Smooth muscle cell (in vitro differentiated cells): ENCODE results near the gene PLEKHB1. TPM values are rescaled to one million over a fixed set of nuclear protein-coding genes. Genes with fewer than 3 reads are reported as not detected.

ENCODE experiments used
- DNase-seq: peaks from one replicate; lab custom pipeline; 2025; ENCODE audit not compliant: unreplicated experiment; lab: John Stamatoyannopoulos, UW
- H2AFZ ChIP-seq: fragments of 200-600 bp; sonication (generic); 2 replicates; pipeline ENCODE4 v1.6.0; 2016; ENCODE audit warnings: antibody characterized with exemption, low read depth, mild to moderate bottlenecking
- H3F3A ChIP-seq: fragments of 200-600 bp; sonication (generic); 2 replicates; pipeline ENCODE4 v1.6.0; 2017; ENCODE audit warnings: antibody characterized with exemption, low read depth
- H3K27ac ChIP-seq: fragments of 200-600 bp; sonication (generic); 2 replicates; pipeline ENCODE4 v1.5.1; 2016; ENCODE audit warnings: low read depth, mild to moderate bottlenecking
- H3K27me3 ChIP-seq: fragments of 200-600 bp; sonication (generic); 2 replicates; pipeline ENCODE4 v1.6.1; 2016; ENCODE audit warnings: low read depth, mild to moderate bottlenecking
- H3K36me3 ChIP-seq: fragments of 200-600 bp; sonication (generic); 2 replicates; pipeline ENCODE4 v1.5.1; 2016; ENCODE audit warnings: low read depth
- H3K4me1 ChIP-seq: fragments of 200-600 bp; sonication (generic); 2 replicates; pipeline ENCODE4 v1.5.1; 2016; ENCODE audit warnings: low read depth
- H3K4me2 ChIP-seq: fragments of 200-600 bp; sonication (generic); 2 replicates; pipeline ENCODE4 v1.6.0; 2016; ENCODE audit warnings: mild to moderate bottlenecking
- H3K4me3 ChIP-seq: fragments of 200-600 bp; sonication (generic); 2 replicates; pipeline ENCODE4 v1.5.1; 2016; ENCODE audit warnings: mild to moderate bottlenecking
- H3K79me2 ChIP-seq: fragments of 200-600 bp; sonication (generic); 2 replicates; pipeline ENCODE4 v1.6.0; 2016; ENCODE audit warnings: low read depth, mild to moderate bottlenecking
- H3K9ac ChIP-seq: fragments of 200-600 bp; sonication (generic); 2 replicates; pipeline ENCODE4 v1.6.0; 2016; ENCODE audit warnings: low read depth
- H3K9me3 ChIP-seq: fragments of 200-600 bp; sonication (generic); replicated peaks from 2 replicates; pipeline ENCODE4 v1.5.1; 2016; ENCODE audit warnings: low read depth
- H4K20me1 ChIP-seq: fragments of 200-600 bp; sonication (generic); 2 replicates; pipeline ENCODE4 v1.6.0; 2016; ENCODE audit warnings: low read depth
- WGBS: methylation state at CpG from one replicate; pipeline ENCODE4 v1.1.7; 2016; ENCODE audit warnings: low lambda C conversion rate; 5-methylcytosine and 5-hydroxymethylcytosine counted together
- polyA plus RNA-seq: library from polyadenylated mRNA; unstranded; fragments of >200 nt; fragmentation: Nextera tagmentation; extraction: Ambion mirVana; gene quantifications from 2 replicates; pipeline ENCODE4 v1.2.1, GENCODE V29; 2016
- total RNA-seq: library from RNA; depleted of rRNA; stranded (reverse); fragments of >200 nt; gene quantifications from 2 replicates; pipeline ENCODE4 v1.2.3, GENCODE V29; 2014
- TF ChIP-seq, protein P1 (sequence below): fragments of 200-600 bp; sonication (generic); IDR thresholded peaks from 2 replicates; pipeline ENCODE4 v1.5.1; 2017; ENCODE audit warnings: borderline replicate concordance, mild to moderate bottlenecking, antibody characterized with exemption; ENCODE audit not compliant: insufficient read depth, poor library complexity, severe bottlenecking

PLEKHB1 gene
- total and polyA plus RNA-seq, 2 experiments from 2014 or later = 0.22 to 2.5 TPM

- no peak overlapping the region for H3K4me2 ChIP-seq
- H2AFZ ChIP-seq = no peak overlapping the region
- no peak overlapping the region for H3K4me3 ChIP-seq
- H3K9me3 ChIP-seq = no peaks in the 10 kb centered on the region
- DNase-seq = no peak
- no peaks in the 10 kb centered on the region for H3K36me3 ChIP-seq
- H3K27ac ChIP-seq = no peak overlapping the region
- H3K9ac ChIP-seq = no peak overlapping the region
- peaks cover 10% of the 10 kb centered on the region for H3K4me1 ChIP-seq
- H4K20me1 ChIP-seq = no peaks in the 10 kb centered on the region
- no peaks in the 10 kb centered on the region for H3F3A ChIP-seq
- H3K79me2 ChIP-seq = no peaks in the 10 kb centered on the region
- TF ChIP-seq, protein P1, sequence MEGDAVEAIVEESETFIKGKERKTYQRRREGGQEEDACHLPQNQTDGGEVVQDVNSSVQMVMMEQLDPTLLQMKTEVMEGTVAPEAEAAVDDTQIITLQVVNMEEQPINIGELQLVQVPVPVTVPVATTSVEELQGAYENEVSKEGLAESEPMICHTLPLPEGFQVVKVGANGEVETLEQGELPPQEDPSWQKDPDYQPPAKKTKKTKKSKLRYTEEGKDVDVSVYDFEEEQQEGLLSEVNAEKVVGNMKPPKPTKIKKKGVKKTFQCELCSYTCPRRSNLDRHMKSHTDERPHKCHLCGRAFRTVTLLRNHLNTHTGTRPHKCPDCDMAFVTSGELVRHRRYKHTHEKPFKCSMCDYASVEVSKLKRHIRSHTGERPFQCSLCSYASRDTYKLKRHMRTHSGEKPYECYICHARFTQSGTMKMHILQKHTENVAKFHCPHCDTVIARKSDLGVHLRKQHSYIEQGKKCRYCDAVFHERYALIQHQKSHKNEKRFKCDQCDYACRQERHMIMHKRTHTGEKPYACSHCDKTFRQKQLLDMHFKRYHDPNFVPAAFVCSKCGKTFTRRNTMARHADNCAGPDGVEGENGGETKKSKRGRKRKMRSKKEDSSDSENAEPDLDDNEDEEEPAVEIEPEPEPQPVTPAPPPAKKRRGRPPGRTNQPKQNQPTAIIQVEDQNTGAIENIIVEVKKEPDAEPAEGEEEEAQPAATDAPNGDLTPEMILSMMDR = no peak
- H3K27me3 ChIP-seq = no peaks in the 10 kb centered on the region
- WGBS = 63% methylated on average over 2 of the region's 2 CpGs
Measured at GRCh38 chr11:73640592-73640991, 5.8 kb upstream of the PLEKHB1 start.

DNA sequence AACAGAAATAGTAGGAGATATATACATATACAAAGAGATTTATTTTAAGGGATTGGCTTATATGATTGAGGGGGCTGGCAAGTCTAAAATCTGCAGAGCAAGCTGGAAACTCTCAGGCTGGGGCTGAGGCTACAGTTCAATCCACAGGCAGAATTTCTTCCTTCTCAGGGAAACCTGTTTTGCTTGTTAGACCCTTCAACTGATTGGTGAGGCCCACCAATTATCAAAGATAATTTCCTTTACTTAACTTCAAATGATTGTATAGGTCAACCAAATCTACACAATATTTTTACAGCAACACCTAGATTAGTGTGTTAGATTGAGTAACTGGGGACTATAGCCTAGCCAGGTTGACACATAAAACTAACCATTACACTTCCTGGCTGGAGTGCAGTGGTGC, 4.7 kb upstream of the PLEKHB1 start:
- Histone ChIP-seq H3K9ac (no peak overlapping the region), H3K4me1 (peaks cover 18% of the 10 kb centered on the region), H4K20me1 (no peaks in the 10 kb centered on the region), H3K36me3 (no peaks in the 10 kb centered on the region), H3F3A (no peaks in the 10 kb centered on the region), H2AFZ (no peak overlapping the region), H3K9me3 (no peaks in the 10 kb centered on the region), H3K27ac (no peak overlapping the region), H3K4me3 (no peak overlapping the region), H3K27me3 (no peaks in the 10 kb centered on the region), H3K4me2 (no peak overlapping the region), H3K79me2 (no peaks in the 10 kb centered on the region)
- no peak for DNase-seq
- TF ChIP-seq, protein P1 = no peak

GRCh38 chr11:73645121-73645969, 1.0 kb upstream of the PLEKHB1 start:
- Histone ChIP-seq H3K9me3 (no peaks in the 10 kb centered on the region), H3F3A (peaks cover 3% of the 10 kb centered on the region), H3K9ac (no peak overlapping the region), H3K36me3 (no peaks in the 10 kb centered on the region), H3K4me3 (peak overlapping the region; percentile 21), H3K27me3 (no peaks in the 10 kb centered on the region), H3K4me1 (peaks cover 33% of the 10 kb centered on the region), H3K27ac (no peak overlapping the region), H3K79me2 (no peaks in the 10 kb centered on the region), H2AFZ (peak overlapping the region; percentile 10), H3K4me2 (peak overlapping the region; percentile 79), H4K20me1 (no peaks in the 10 kb centered on the region)
- WGBS = 40% methylated on average over 16 of the region's 16 CpGs
- TF ChIP-seq, protein P1 = no peak
- no peak for DNase-seq

DNA sequence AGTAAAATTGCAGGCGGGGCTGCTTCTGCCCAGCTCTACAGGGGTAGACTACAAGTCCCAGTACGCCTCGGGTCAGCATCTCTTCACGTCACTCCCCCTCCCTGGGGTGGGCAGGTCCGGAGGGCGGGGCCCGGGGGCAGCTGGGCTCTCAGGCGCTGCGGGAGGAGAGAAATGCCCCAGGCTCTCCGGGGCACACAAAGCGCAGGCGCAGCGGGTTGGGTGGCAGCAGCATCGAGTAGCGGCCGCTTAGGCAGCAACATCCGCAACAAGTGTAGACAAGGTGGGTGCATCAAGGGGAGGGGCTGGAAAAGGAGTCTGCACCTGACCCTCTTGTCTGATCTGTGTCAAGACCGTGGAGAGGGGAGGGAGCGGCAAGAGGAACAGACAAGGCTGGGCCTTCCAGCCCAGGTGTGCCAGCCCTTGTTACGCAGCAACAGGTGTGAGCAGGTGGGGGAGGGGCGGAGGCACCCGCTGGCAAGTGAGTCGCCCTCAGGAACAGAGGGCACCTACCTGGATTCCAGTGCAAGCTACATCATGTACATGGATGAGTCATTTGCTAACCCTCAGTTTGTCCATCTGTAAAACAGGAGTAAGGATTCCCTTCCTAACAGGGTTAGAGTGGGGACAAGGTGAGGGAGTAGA, 1.2 kb downstream of the PLEKHB1 start:
- no peaks in the 10 kb centered on the region for H3K9me3 ChIP-seq
- H3K27me3 ChIP-seq = no peaks in the 10 kb centered on the region
- 11% methylated on average over 23 of the region's 23 CpGs for WGBS
- H3K4me2 ChIP-seq = peak overlapping the region; percentile 76
- H3F3A ChIP-seq = peaks cover 3% of the 10 kb centered on the region
- H3K79me2 ChIP-seq = no peaks in the 10 kb centered on the region
- no peaks in the 10 kb centered on the region for H3K36me3 ChIP-seq
- H3K27ac ChIP-seq = no peak overlapping the region
- H3K4me3 ChIP-seq = peak overlapping the region; percentile 29
- no peak overlapping the region for H3K9ac ChIP-seq
- H3K4me1 ChIP-seq = peaks cover 44% of the 10 kb centered on the region
- no peaks in the 10 kb centered on the region for H4K20me1 ChIP-seq
- no peak overlapping the region for H2AFZ ChIP-seq
- TF ChIP-seq, protein P1 = no peak
- DNase-seq = peak; percentile 33
